T-cell (primary cell): ENCODE measurements around the gene ASS1. TPM values are rescaled to one million over a fixed set of nuclear protein-coding genes. Genes with fewer than 3 reads are reported as not detected.

Source experiments
- ATAC-seq, 4 experiments: fragments of 200-7000 bp in 3 of 4; fragments of 150-1000 bp in 1 of 4; cut with Tn5 transposase; replicated peaks in 1 of 4; 1 replicate in 3 of 4; 2 replicates in 1 of 4; pipeline ENCODE4 v1.10.0; 2021; ENCODE audit warnings: moderate library complexity in 3 of 4, mild to moderate bottlenecking in 2 of 4, moderate number of reproducible peaks in 1 of 4
- CTCF ChIA-PET, 2 donors: fragments of 300-600 bp; sonication (Branson Sonifier 250); formaldehyde crosslinking; loops; one replicate each; lab custom pipeline; 2022; ENCODE audit warnings: antibody characterized with exemption in 2 of 2; lab: Charles Lee
- POLR2A ChIA-PET, 2 donors: fragments of 300-600 bp; sonication (Branson Sonifier 250); formaldehyde crosslinking; loops; one replicate each; lab custom pipeline; 2022; ENCODE audit warnings: antibody characterized with exemption in 2 of 2; lab: Charles Lee
- DNase-seq, 35 experiments: peaks; one replicate each; pipeline versions ENCODE4 v3.0.0 to v3.0.0-alpha.2; 2013 to 2023
- H3K27ac ChIP-seq: one replicate; pipeline ENCODE4 v1.5.1; 2013; ENCODE audit warnings: low read length
- H3K27me3 ChIP-seq, 2 experiments: replicated peaks in 1 of 2; 1 replicate in 1 of 2; 2 replicates in 1 of 2; pipeline versions ENCODE4 v1.6.1 to v1.7.0; 2013; ENCODE audit warnings: low read length in 1 of 2, mixed read lengths in 1 of 2; ENCODE audit not compliant: control insufficient read depth in 2 of 2, insufficient read depth in 2 of 2; ENCODE audit errors: extremely low read depth in 1 of 2
- H3K36me3 ChIP-seq, 2 donors: 1 replicate in 1 of 2; 2 replicates in 1 of 2; pipeline versions ENCODE4 v1.6.1 to v1.7.0; 2013; ENCODE audit warnings: low read length in 1 of 2; ENCODE audit not compliant: control insufficient read depth in 2 of 2, insufficient read depth in 1 of 2; ENCODE audit errors: extremely low read depth in 1 of 2
- H3K4me1 ChIP-seq, 2 experiments: 1 replicate in 1 of 2; 2 replicates in 1 of 2; pipeline versions ENCODE4 v1.6.1 to v1.7.0; 2013; ENCODE audit warnings: low read length in 2 of 2, mixed read lengths in 1 of 2; ENCODE audit not compliant: insufficient read depth in 2 of 2, control insufficient read depth in 1 of 2; ENCODE audit errors: extremely low read depth in 1 of 2
- H3K4me3 ChIP-seq, 2 donors: 1 replicate in 1 of 2; 2 replicates in 1 of 2; pipeline versions ENCODE4 v1.5.1 to v1.7.0; 2013; ENCODE audit warnings: mild to moderate bottlenecking in 2 of 2, low read length in 1 of 2, moderate library complexity in 1 of 2; ENCODE audit not compliant: control insufficient read depth in 1 of 2; ENCODE audit errors: extremely low read depth in 1 of 2
- H3K9me3 ChIP-seq: 2 replicates; pipeline ENCODE4 v1.7.0; 2013
- H3K27ac Mint-ChIP-seq, 2 donors: one replicate each; pipeline ENCODE4 v1.8.0; 2020 to 2021; ENCODE audit warnings: mild to moderate bottlenecking in 2 of 2, mixed read lengths in 2 of 2
- H3K27me3 Mint-ChIP-seq, 2 donors: one replicate each; pipeline ENCODE4 v1.8.0; 2021 to 2022; ENCODE audit warnings: mixed read lengths in 2 of 2
- H3K36me3 Mint-ChIP-seq: one replicate; pipeline ENCODE4 v1.8.0; 2021; ENCODE audit warnings: mixed read lengths
- H3K4me1 Mint-ChIP-seq, 3 donors: one replicate each; pipeline ENCODE4 v1.8.0; 2020 to 2022; ENCODE audit warnings: mixed read lengths in 3 of 3, mild to moderate bottlenecking in 1 of 3
- H3K4me3 Mint-ChIP-seq, 3 donors: one replicate each; pipeline ENCODE4 v1.8.0; 2020 to 2022; ENCODE audit warnings: mild to moderate bottlenecking in 3 of 3, mixed read lengths in 3 of 3, moderate library complexity in 3 of 3
- H3K9me3 Mint-ChIP-seq, 3 donors: one replicate each; pipeline ENCODE4 v1.8.0; 2020 to 2022; ENCODE audit warnings: mixed read lengths in 3 of 3
- WGBS: methylation state at CpG from one replicate; pipeline ENCODE4 v1.1.5; 2013; ENCODE audit warnings: missing lambda C conversion rate; ENCODE audit not compliant: insufficient coverage; 5-methylcytosine and 5-hydroxymethylcytosine counted together
- total RNA-seq, 35 experiments: library from RNA in 6 of 35; stranded (reverse) in 6 of 35; fragments of 120-200 nt in 1 of 35; gene quantifications; one replicate each; pipeline versions ENCODE4 v1.2.1 to v1.2.4 and lab custom pipeline; 2013 to 2026

Gene ASS1
- total RNA-seq, 5 donors from 2014 or later (not counting 1 experiment from before 2014, with no cell fraction given): 0.92 to 2.1 (median 1.2) TPM; not detected in 2

- Histone ChIP-seq H3K4me1 (no peaks in the 10 kb centered on the region), H3K4me3 (no peak overlapping the region), H3K27ac (no peak overlapping the region), H3K27me3 (peaks cover 0 to 13% of the 10 kb centered on the region in 2 experiments), H3K9me3 (no peaks in the 10 kb centered on the region), H3K36me3 (no peaks in the 10 kb centered on the region)
- DNase-seq: no peak
- ATAC-seq: no peak
- Mint-ChIP-seq H3K36me3 (no peaks in the 10 kb centered on the region), H3K9me3 (no peaks in the 10 kb centered on the region), H3K4me3 (no peak overlapping the region), H3K27ac (no peak overlapping the region), H3K27me3 (no peaks in the 10 kb centered on the region), H3K4me1 (no peaks in the 10 kb centered on the region)
- ChIA-PET POLR2A (no interaction called here), CTCF (no interaction called here)
- 94% methylated on average over 9 of the region's 9 CpGs for WGBS
These were observed 36.1 kb upstream of the ASS1 start for GRCh38 chr9:130408669-130409068.

DNA sequence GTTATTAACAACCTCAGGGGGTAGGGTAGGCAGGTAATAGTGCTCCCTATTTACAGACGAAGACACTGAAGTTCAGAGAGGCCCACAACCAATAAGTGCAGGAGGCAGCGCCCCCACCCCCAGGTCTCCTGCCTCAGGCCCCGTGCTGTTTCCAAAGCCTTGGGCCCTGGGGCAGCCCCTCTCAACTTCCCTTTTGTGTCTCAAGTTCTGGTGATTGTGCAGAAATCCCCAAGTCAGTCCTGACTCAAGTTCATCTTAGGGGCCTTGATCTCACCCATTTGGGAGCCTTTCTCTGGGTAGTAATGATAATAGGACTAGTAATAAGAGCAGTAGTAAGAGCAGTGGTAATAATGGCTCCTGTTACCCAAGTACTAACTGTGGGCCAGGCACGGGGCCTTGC, 35.5 kb upstream of the ASS1 start:
- H3K4me3 Mint-ChIP-seq: no peak overlapping the region
- H3K27me3 Mint-ChIP-seq: peaks cover 0 to 4% of the 10 kb centered on the region in 2 donors
- no peak overlapping the region for H3K27ac ChIP-seq
- H3K36me3 ChIP-seq: no peaks in the 10 kb centered on the region
- H3K4me1 ChIP-seq: no peaks in the 10 kb centered on the region
- H3K9me3 ChIP-seq: no peaks in the 10 kb centered on the region
- H3K27ac Mint-ChIP-seq: no peak overlapping the region
- no peaks in the 10 kb centered on the region for H3K9me3 Mint-ChIP-seq
- H3K27me3 ChIP-seq: peaks cover 0 to 13% of the 10 kb centered on the region in 2 experiments
- ATAC-seq (no peak), DNase-seq (no peak)
- H3K4me3 ChIP-seq: no peak overlapping the region
- no peaks in the 10 kb centered on the region for H3K4me1 Mint-ChIP-seq
- POLR2A ChIA-PET: no interaction called here
- CTCF ChIA-PET: no interaction called here
- 79% methylated on average over 3 of the region's 4 CpGs for WGBS
- H3K36me3 Mint-ChIP-seq: no peaks in the 10 kb centered on the region

GRCh38 chr9:130410443-130410842, 34.3 kb upstream of the ASS1 start:
- DNase-seq (no peak), ATAC-seq (no peak)
- no peaks in the 10 kb centered on the region for H3K9me3 Mint-ChIP-seq
- H3K4me1 Mint-ChIP-seq: no peaks in the 10 kb centered on the region
- Histone ChIP-seq H3K9me3 (no peaks in the 10 kb centered on the region), H3K27ac (no peak overlapping the region), H3K27me3 (peaks cover 0 to 13% of the 10 kb centered on the region in 2 experiments), H3K4me1 (no peaks in the 10 kb centered on the region), H3K36me3 (no peaks in the 10 kb centered on the region), H3K4me3 (no peak overlapping the region)
- 86% methylated on average over 7 of the region's 12 CpGs for WGBS
- no peak overlapping the region for H3K27ac Mint-ChIP-seq
- peaks cover 0 to 6% of the 10 kb centered on the region in 2 donors for H3K27me3 Mint-ChIP-seq
- ChIA-PET POLR2A (no interaction called here), CTCF (no interaction called here)
- no peak overlapping the region for H3K4me3 Mint-ChIP-seq
- H3K36me3 Mint-ChIP-seq: no peaks in the 10 kb centered on the region

- DNase-seq: no peak
- Histone ChIP-seq H3K4me1 (no peaks in the 10 kb centered on the region), H3K27me3 (peaks cover 0 to 14% of the 10 kb centered on the region in 2 experiments), H3K9me3 (no peaks in the 10 kb centered on the region), H3K27ac (no peak overlapping the region), H3K36me3 (no peaks in the 10 kb centered on the region), H3K4me3 (no peak overlapping the region)
- WGBS: 91% methylated on average over 2 of the region's 3 CpGs
- POLR2A ChIA-PET: no interaction called here
- Mint-ChIP-seq H3K4me1 (no peaks in the 10 kb centered on the region), H3K9me3 (no peaks in the 10 kb centered on the region), H3K36me3 (no peaks in the 10 kb centered on the region), H3K27ac (no peak overlapping the region), H3K27me3 (peaks cover 0 to 8% of the 10 kb centered on the region in 2 donors), H3K4me3 (no peak overlapping the region)
- no peak for ATAC-seq
- CTCF ChIA-PET: no interaction called here
These were observed 33.2 kb upstream of the ASS1 start for GRCh38 chr9:130411566-130411915.

- POLR2A ChIA-PET: no interaction called here
- H3K4me3 ChIP-seq: no peak overlapping the region
- no peak overlapping the region for H3K27ac Mint-ChIP-seq
- H3K36me3 ChIP-seq: no peaks in the 10 kb centered on the region
- H3K27me3 Mint-ChIP-seq: peaks cover 0 to 15% of the 10 kb centered on the region in 2 donors
- no peak overlapping the region for H3K4me3 Mint-ChIP-seq
- 88% methylated on average over 9 of the region's 12 CpGs for WGBS
- DNase-seq (no peak), ATAC-seq (no peak)
- peaks cover 0 to 18% of the 10 kb centered on the region in 2 experiments for H3K27me3 ChIP-seq
- H3K9me3 ChIP-seq: no peaks in the 10 kb centered on the region
- CTCF ChIA-PET: interaction anchor here in 1 of 2 donors (0.7 kb wide), 1 partner anchor 81 kb away, joined by 4 read pairs; no protein-coding TSS in a partner anchor
- H3K9me3 Mint-ChIP-seq: no peaks in the 10 kb centered on the region
- no peaks in the 10 kb centered on the region for H3K4me1 ChIP-seq
- no peaks in the 10 kb centered on the region for H3K4me1 Mint-ChIP-seq
- no peak overlapping the region for H3K27ac ChIP-seq
- H3K36me3 Mint-ChIP-seq: no peaks in the 10 kb centered on the region
These were observed 30.6 kb upstream of the ASS1 start for GRCh38 chr9:130414081-130414731.

DNA sequence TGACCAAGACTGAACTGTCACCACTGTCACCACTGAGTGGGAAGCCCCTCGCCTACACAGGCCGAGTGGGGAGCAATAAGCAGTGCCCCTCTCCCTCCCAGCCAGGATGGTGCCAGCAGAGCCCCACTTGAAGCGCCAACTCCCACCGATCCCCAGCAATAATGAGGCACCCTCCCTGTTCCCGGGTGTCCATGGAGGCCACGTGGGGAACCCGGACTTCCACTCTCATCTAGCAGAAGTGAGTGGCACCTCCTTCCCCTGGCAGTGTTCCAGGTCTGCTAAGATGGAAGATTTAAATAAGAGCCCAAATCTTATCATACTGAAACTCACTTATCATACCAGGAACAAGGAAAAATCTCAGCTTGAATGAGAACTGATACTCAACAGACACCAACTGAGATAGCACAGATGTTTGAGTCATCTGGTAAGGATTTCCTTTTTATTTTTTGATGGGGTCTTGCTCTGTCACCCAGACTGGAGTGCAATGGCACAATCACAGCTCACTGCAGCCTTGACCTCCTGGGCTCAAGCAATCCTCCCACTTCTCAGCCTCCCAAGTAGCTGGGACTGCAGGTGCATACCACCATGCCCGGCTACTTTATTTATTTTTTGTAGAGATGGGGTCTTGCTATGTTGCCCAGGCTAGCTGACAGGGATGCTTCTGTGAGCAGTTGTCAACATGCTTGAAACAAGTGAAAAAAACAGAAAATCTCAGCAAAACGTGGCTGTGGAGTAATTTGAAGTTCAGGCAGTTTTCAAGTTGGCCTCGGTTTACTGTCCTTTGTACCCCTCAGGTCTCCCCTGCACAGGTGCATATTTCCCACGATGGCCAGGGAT, 29.6 kb upstream of the ASS1 start:
- POLR2A ChIA-PET: no interaction called here
- 37% methylated on average over 3 of the region's 11 CpGs for WGBS
- DNase-seq (no peak), ATAC-seq (no peak)
- H3K4me3 ChIP-seq: no peak overlapping the region
- H3K27ac Mint-ChIP-seq: no peak overlapping the region
- peaks cover 0 to 19% of the 10 kb centered on the region in 2 donors for H3K27me3 Mint-ChIP-seq
- no peak overlapping the region for H3K27ac ChIP-seq
- H3K4me1 ChIP-seq: no peaks in the 10 kb centered on the region
- CTCF ChIA-PET: no interaction called here
- H3K9me3 Mint-ChIP-seq: no peaks in the 10 kb centered on the region
- peaks cover 0 to 19% of the 10 kb centered on the region in 2 experiments for H3K27me3 ChIP-seq
- no peaks in the 10 kb centered on the region for H3K36me3 Mint-ChIP-seq
- H3K4me3 Mint-ChIP-seq: no peak overlapping the region
- H3K4me1 Mint-ChIP-seq: no peaks in the 10 kb centered on the region
- no peaks in the 10 kb centered on the region for H3K9me3 ChIP-seq
- no peaks in the 10 kb centered on the region for H3K36me3 ChIP-seq
